Fibroblast of skin of back (primary cell): ENCODE data around the gene KCNQ1.

Experiments
- DNase-seq: peaks from one replicate; pipeline ENCODE4 v3.0.0-alpha.2; 2013

Gene KCNQ1

GRCh38 chr11:2584434-2584811, 139.6 kb downstream of the KCNQ1 start:
- no peak for DNase-seq

GRCh38 chr11:2584812-2585565, 140.2 kb downstream of the KCNQ1 start:
- DNase-seq: no peak

GRCh38 chr11:2585566-2586086, 140.8 kb downstream of the KCNQ1 start:
- no peak for DNase-seq

- DNase-seq: no peak
Observed at GRCh38 chr11:2586087-2586792, 141.4 kb downstream of the KCNQ1 start.

- DNase-seq: no peak
Observed at GRCh38 chr11:2586793-2587131, 142.0 kb downstream of the KCNQ1 start.

- DNase-seq: no peak
Observed at GRCh38 chr11:2587132-2587930, 142.5 kb downstream of the KCNQ1 start.

- DNase-seq: no peak
Observed at GRCh38 chr11:2587976-2588748, 143.4 kb downstream of the KCNQ1 start.

- no peak for DNase-seq
Observed at GRCh38 chr11:2588809-2589537, 144.2 kb downstream of the KCNQ1 start.

- no peak for DNase-seq
Observed at GRCh38 chr11:2589538-2589934, 144.7 kb downstream of the KCNQ1 start.

GRCh38 chr11:2590131-2590964, 145.5 kb downstream of the KCNQ1 start:
- DNase-seq: no peak

- no peak for DNase-seq
Observed at GRCh38 chr11:2590965-2591754, 146.4 kb downstream of the KCNQ1 start.

- DNase-seq: no peak
Observed at GRCh38 chr11:2591805-2592204, 147.0 kb downstream of the KCNQ1 start.

GRCh38 chr11:2592559-2593392, 148.0 kb downstream of the KCNQ1 start:
- DNase-seq: no peak

GRCh38 chr11:2593393-2593950, 148.7 kb downstream of the KCNQ1 start:
- DNase-seq: no peak

GRCh38 chr11:2594267-2594666, 149.5 kb downstream of the KCNQ1 start:
- DNase-seq: no peak

- DNase-seq: no peak
Observed at GRCh38 chr11:2595204-2595603, 150.4 kb downstream of the KCNQ1 start.

- no peak for DNase-seq
Observed at GRCh38 chr11:2599561-2600189, 154.9 kb downstream of the KCNQ1 start.

- DNase-seq: no peak
Observed at GRCh38 chr11:2609345-2609744, 164.5 kb downstream of the KCNQ1 start.
